HG03439 (cell line): ENCODE data around the gene DTD2.
A peak's percentile ranks its signal among the peaks of the same experiment; 100 is the strongest.
"Not testable (repeated sequence)": the region's sequence is repeated elsewhere in the genome, so short reads cannot be mapped to it uniquely, and the experiment has no call there.

Experiments used
- ATAC-seq: cut with Tn5 transposase; IDR thresholded peaks from one replicate; pipeline ENCODE4 v1.9.1; 2021; ENCODE audit warnings: mild to moderate bottlenecking, moderate library complexity; ENCODE audit not compliant: unreplicated experiment

Gene DTD2

GRCh38 chr14:31442284-31442683, 15.0 kb downstream of the DTD2 start:
- no peak for ATAC-seq

GRCh38 chr14:31441273-31442111, 15.8 kb downstream of the DTD2 start:
- no peak for ATAC-seq

GRCh38 chr14:31440280-31440679, 17.0 kb downstream of the DTD2 start:
- no peak for ATAC-seq

- ATAC-seq = no peak
These were observed 17.7 kb downstream of the DTD2 start for GRCh38 chr14:31439561-31439960.

GRCh38 chr14:31437045-31437691, 20.1 kb downstream of the DTD2 start:
- ATAC-seq = not testable (repeated sequence)

- no peak for ATAC-seq
These were observed 22.0 kb downstream of the DTD2 start for GRCh38 chr14:31435276-31435675.

- no peak for ATAC-seq
These were observed 26.6 kb downstream of the DTD2 start for GRCh38 chr14:31430634-31431264.

GRCh38 chr14:31429791-31430190, 27.5 kb downstream of the DTD2 start:
- ATAC-seq = no peak

- no peak for ATAC-seq
These were observed 29.3 kb downstream of the DTD2 start for GRCh38 chr14:31428011-31428410.

GRCh38 chr14:31426663-31427062, 30.6 kb downstream of the DTD2 start:
- no peak for ATAC-seq

GRCh38 chr14:31425905-31426304, 31.4 kb downstream of the DTD2 start:
- ATAC-seq = no peak

- ATAC-seq = no peak
These were observed 36.1 kb downstream of the DTD2 start for GRCh38 chr14:31421200-31421599.

GRCh38 chr14:31420319-31421111, 36.8 kb downstream of the DTD2 start, which contains the start of gene HEATR5A:
Gene HEATR5A, minus strand, starts transcription at chr14:31420550. Its CDS starts 17,575 bp downstream, at chr14:31402975.
- ATAC-seq = peak; percentile 97

GRCh38 chr14:31419967-31420318, 37.4 kb downstream of the DTD2 start:
- ATAC-seq = peak; percentile 29

- ATAC-seq = no peak
These were observed 37.9 kb downstream of the DTD2 start for GRCh38 chr14:31419179-31419966.

- ATAC-seq = no peak
These were observed 38.9 kb downstream of the DTD2 start for GRCh38 chr14:31418440-31418839.

GRCh38 chr14:31414190-31414833, 43.0 kb downstream of the DTD2 start:
- no peak for ATAC-seq

GRCh38 chr14:31411218-31411727, 46.0 kb downstream of the DTD2 start:
- no peak for ATAC-seq

- ATAC-seq = no peak
These were observed 47.2 kb downstream of the DTD2 start for GRCh38 chr14:31410048-31410650.
